ENCODE measurements around the gene MSLN. TPM values are rescaled to one million over a fixed set of nuclear protein-coding genes. Genes with fewer than 3 reads are reported as not detected.

The MSLN gene
- total and polyA plus RNA-seq, 9 of the 15 experiments (the other 6 are each of a cell fraction or from before 2014, with no cell fraction given), result not detected

- DNase-seq (ENCODE audit: extremely low read depth in 1 of 4, low spot score in 3 of 4) (no peak), ATAC-seq (no peak), FAIRE-seq (no peak)
- H3K4me1 ChIP-seq (replicated peaks in 1 of 2; ENCODE audit: control insufficient read depth in 2 of 2, insufficient read depth in 2 of 2, low read length in 2 of 2), result peaks cover 11 to 92% of the 10 kb centered on the region in 2 experiments; a peak in 4 of 5 replicates
- intact Hi-C loops (cut with micrococcal nuclease) (no loop called here), in situ Hi-C loops (cut with MboI) (no loop called here)
- WGBS (ENCODE audit: insufficient coverage, low coverage, missing lambda C conversion rate), result 57% methylated on average over 24 of the region's 36 CpGs
- CTCF ChIA-PET (ENCODE audit: low intra/inter-chr PET ratio), result interaction anchor here (3.9 kb wide), 1 partner anchor 72 kb away, joined by 73 read pairs; no protein-coding TSS in a partner anchor
- peaks cover 0 to 11% of the 10 kb centered on the region in 2 experiments; a peak in 2 of 5 replicates for H3K27me3 ChIP-seq (ENCODE audit: control insufficient read depth in 2 of 2, insufficient read depth in 2 of 2, low read length in 2 of 2)
- H3K4me3 ChIP-seq, result no peak overlapping the region
- H3K4me2 ChIP-seq (ENCODE audit: insufficient read depth, low read length), result no peak overlapping the region
- no peaks in the 10 kb centered on the region for H3K9me3 ChIP-seq (replicated peaks; ENCODE audit: control insufficient read depth, insufficient read depth, low read depth, low read length)
- peak overlapping the region in 1 of 2 experiments; percentile 4; a peak in 1 of 4 replicates for H3K9ac ChIP-seq (ENCODE audit: insufficient read depth in 1 of 2, low read depth in 2 of 2, low read length in 2 of 2)
- BruUV-seq (replicated peaks), result no TSS peak
- H3K27ac ChIP-seq (ENCODE audit: extremely low read depth, low read depth, low read length), result no peak overlapping the region
- peaks cover 10% of the 10 kb centered on the region for H4K20me1 ChIP-seq (replicated peaks; ENCODE audit: control insufficient read depth, insufficient read depth, low read length)
- peaks cover 10% of the 10 kb centered on the region for H3K79me2 ChIP-seq (ENCODE audit: control insufficient read depth, insufficient read depth, low read length)
- H3K9me1 ChIP-seq (ENCODE audit: control insufficient read depth, insufficient read depth, low read length), result no peaks in the 10 kb centered on the region
- H2AFZ ChIP-seq (ENCODE audit: low read depth, low read length), result no peak overlapping the region
- POLR2A ChIA-PET, result interaction anchor here (2.9 kb wide), 1 partner anchor 11 kb away, joined by 11 read pairs; no protein-coding TSS in a partner anchor
- peaks cover 27% of the 10 kb centered on the region; the same call in 2 of the 3 replicates for H3K36me3 ChIP-seq (ENCODE audit: control insufficient read depth, insufficient read depth, low read length)
- TF ChIP-seq TARDBP (IDR thresholded peaks at IDR 0.05), result no peak
- TF ChIP-seq POLR2G (IDR thresholded peaks at IDR 0.05; ENCODE audit: low read depth, low read length), result peak; percentile 65
- no peak for TF ChIP-seq PHF21A (IDR thresholded peaks at IDR 0.05; ENCODE audit: borderline replicate concordance, low read depth)
- TF ChIP-seq RERE (CRISPR knock-in tag; IDR thresholded peaks at IDR 0.05; ENCODE audit: borderline replicate concordance), result no peak
- no peak for TF ChIP-seq LCOR (CRISPR knock-in tag; IDR thresholded peaks at IDR 0.05)
- TF ChIP-seq ZNF263 (CRISPR knock-in tag; IDR thresholded peaks at IDR 0.05; ENCODE audit: borderline replicate concordance), result no peak
- peak; percentile 90 for TF ChIP-seq ZBTB33 (CRISPR knock-in tag; IDR thresholded peaks at IDR 0.05)
- TF ChIP-seq BDP1 (IDR thresholded peaks at IDR 0.05; ENCODE audit: insufficient read depth, insufficient read length), result no peak
- no peak for TF ChIP-seq ZBTB43 (CRISPR knock-in tag; IDR thresholded peaks at IDR 0.05)
- TF ChIP-seq HES1 (IDR thresholded peaks at IDR 0.05; ENCODE audit: low read depth), result no peak
- 0 out of 2 replicates have a peak, but pooled peaks have one; percentile 31 for TF ChIP-seq HNRNPL (IDR thresholded peaks at IDR 0.05; ENCODE audit: low read depth, low read length)
- peak; percentile 41 for TF ChIP-seq KDM5B (IDR thresholded peaks at IDR 0.05; ENCODE audit: insufficient replicate concordance, low read depth, low read length)
These were observed 22.4 kb downstream of the MSLN start for GRCh38 chr16:782766-783403.
